RWPE1 (cell line): ENCODE data around the gene RIC3.

ENCODE experiments used
- CTCF ChIA-PET: fragments of 350-600 bp; sonication (Branson Sonifier 250); formaldehyde crosslinking; extraction: SDS; loops from one replicate; lab custom pipeline; 2021; lab: Yijun Ruan, JAX
- POLR2A ChIA-PET: fragments of 400-600 bp; formaldehyde crosslinking; extraction: SDS; loops from one replicate; lab custom pipeline; 2020; ENCODE audit warnings: antibody characterized with exemption; ENCODE audit not compliant: low non-redundant PET; lab: Yijun Ruan, JAX
- DNase-seq: peaks from one replicate; pipeline ENCODE4 v3.0.0; 2012; ENCODE audit warnings: low spot score
- H3K27ac ChIP-seq: fragments of 450-650 bp; 2 replicates; pipeline ENCODE4 v1.5.1; 2017
- TF ChIP-seq, protein P1 (sequence below): fragments of 450-650 bp; conservative IDR thresholded peaks from 2 replicates; pipeline ENCODE4 v1.5.1; 2017; ENCODE audit warnings: low read depth, mild to moderate bottlenecking

Gene RIC3

DNA sequence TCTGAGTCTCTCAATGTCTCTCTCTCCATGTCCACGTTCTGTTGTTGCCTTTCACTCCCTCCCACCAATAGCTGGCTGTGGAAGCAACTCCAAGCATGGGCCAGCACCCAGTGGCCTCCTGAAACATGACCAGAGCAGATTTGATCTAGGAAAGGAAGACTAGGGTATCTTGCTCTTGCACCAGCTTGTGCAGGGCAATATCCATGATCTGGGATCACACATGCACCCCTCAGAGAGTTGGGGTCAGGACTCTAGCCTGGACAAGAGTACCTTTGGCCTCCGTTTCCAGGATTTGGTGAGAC is 34.5 kb upstream of the RIC3 start:
- DNase-seq: no peak
- no peak overlapping the region for H3K27ac ChIP-seq
- ChIA-PET POLR2A (no interaction called here), CTCF (no interaction called here)
- TF ChIP-seq, protein P1, sequence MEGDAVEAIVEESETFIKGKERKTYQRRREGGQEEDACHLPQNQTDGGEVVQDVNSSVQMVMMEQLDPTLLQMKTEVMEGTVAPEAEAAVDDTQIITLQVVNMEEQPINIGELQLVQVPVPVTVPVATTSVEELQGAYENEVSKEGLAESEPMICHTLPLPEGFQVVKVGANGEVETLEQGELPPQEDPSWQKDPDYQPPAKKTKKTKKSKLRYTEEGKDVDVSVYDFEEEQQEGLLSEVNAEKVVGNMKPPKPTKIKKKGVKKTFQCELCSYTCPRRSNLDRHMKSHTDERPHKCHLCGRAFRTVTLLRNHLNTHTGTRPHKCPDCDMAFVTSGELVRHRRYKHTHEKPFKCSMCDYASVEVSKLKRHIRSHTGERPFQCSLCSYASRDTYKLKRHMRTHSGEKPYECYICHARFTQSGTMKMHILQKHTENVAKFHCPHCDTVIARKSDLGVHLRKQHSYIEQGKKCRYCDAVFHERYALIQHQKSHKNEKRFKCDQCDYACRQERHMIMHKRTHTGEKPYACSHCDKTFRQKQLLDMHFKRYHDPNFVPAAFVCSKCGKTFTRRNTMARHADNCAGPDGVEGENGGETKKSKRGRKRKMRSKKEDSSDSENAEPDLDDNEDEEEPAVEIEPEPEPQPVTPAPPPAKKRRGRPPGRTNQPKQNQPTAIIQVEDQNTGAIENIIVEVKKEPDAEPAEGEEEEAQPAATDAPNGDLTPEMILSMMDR: no peak

DNA sequence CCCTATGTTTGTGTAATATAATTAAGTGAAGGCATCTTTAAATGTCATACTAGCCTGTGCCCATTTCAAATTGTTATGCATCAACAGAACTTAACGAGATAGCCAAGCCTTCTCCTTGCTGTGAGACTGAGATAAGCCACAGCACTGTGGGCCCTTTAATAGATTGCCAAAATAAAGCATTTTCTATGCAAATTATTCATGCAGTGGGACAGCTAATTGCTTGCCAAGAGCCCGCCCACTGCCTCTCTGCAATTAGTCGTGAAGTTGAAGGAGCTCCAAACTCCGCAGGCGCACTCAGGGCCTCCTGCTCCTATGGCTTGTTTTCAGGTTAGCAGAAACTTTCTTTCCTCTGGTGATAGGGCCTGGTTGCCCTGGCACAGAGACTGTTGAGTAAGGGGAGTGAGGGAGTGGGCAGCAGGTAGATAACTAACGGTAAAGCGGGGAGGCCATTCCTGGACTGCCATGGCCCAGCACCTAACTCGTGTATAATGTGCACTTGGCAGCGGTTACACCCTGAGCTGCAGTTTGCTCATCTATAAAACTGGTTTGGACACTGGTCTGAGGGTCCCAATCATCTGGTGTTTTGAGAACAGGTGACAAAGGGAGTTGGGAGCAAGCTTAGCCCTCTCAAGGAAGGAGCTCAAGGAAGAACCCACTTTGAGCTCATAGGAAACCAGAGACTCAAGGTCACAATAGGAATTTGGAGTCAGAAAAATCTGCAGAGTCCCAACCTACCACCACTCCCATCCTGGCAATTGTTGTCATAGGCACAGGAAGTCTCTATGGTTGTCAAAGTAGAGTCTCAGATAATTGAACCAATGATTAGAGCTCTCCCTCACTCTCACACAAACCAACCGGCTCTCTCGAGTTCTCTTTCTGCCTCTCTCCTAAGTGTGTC is 33.9 kb upstream of the RIC3 start:
- H3K27ac ChIP-seq: no peak overlapping the region
- ChIA-PET POLR2A (no interaction called here), CTCF (no interaction called here)
- DNase-seq: no peak
- TF ChIP-seq, protein P1: no peak

DNA sequence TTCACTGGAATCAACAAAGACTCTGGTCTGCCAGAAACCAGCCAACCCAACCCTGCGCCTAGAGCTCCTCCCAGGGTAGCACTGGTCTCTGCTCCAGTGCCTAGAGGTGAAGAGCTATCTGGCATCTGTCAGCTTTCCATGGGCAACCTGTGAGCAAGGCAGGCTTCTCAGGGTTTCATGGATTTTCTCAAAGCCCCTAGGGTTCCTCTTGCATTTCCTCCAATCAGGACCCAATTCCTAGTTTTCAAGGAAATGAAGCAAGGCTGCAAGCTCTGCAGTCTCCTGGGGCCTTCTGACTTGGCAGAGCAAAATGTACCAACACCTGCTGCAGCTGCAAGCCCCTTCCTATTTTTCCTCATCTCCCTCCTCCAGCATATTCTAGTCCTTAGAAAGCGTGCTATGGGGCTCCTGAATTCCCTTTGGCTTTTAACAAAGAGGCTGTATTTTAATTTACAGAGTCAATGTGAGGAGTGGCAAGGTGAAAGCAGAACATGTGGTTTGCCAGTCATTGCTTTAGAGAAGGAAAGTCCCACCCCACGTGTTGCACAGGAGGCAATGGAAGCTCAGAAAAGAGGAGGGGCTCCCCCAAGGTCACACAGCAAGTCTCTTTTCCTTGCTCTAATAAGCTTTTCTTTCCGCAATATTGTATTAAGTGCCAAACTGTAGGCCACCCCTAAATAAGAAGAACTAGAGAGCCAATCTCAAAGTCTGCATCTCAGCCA is 33.0 kb upstream of the RIC3 start:
- TF ChIP-seq, protein P1: no peak
- no peak for DNase-seq
- no peak overlapping the region for H3K27ac ChIP-seq
- POLR2A ChIA-PET: no interaction called here
- CTCF ChIA-PET: no interaction called here

DNA sequence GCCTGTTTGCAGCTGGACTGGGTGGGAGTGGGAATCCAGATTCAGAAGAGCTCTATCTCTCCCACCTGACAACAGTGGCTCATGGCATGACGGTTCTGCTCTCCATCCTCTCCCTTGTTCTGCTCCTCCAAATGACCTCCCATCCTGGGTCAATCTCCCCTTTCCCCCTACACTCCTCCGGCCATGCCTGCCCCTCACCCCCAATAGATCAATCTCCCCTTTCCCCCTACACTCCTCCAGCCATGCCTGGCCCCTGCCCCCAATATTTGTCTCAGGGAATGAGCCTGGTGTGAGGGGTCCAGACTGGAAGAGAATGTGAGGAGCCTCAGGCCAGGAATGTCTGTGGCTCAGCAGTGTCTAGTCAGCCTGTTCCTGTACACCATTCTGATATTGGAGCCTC is 30.9 kb upstream of the RIC3 start:
- CTCF ChIA-PET: interaction anchor here (0.6 kb wide), 1 partner anchor 1711 kb away, joined by 3 read pairs; no protein-coding TSS in a partner anchor
- TF ChIP-seq, protein P1: no peak
- no peak overlapping the region for H3K27ac ChIP-seq
- POLR2A ChIA-PET: no interaction called here
- DNase-seq: no peak

DNA sequence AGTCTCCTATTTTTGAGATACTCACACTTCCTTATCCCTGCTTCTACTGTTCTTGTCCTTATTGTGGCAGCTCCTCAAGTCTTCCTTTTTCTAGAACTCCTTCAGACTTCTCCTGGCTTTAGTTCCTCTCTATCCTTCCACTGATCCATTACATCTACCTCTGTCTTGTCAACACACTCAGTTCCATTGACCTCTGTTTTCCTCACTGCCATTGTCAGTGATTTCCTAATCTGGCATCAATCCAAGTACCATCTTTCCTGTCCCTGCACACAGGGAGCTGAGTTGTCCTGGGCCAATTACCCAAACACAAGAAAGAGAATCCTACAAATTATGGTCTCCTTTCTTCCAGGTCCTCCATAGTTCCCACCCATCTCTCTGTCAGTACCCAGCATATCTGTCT is 27.9 kb upstream of the RIC3 start:
- no peak overlapping the region for H3K27ac ChIP-seq
- DNase-seq: no peak
- ChIA-PET POLR2A (no interaction called here), CTCF (interaction anchor here (1.0 to 1.5 kb wide), 2 partner anchors 67 kb away, joined by 3 to 4 read pairs; partner anchors contain the start of gene LMO1)
- TF ChIP-seq, protein P1: no peak

DNA sequence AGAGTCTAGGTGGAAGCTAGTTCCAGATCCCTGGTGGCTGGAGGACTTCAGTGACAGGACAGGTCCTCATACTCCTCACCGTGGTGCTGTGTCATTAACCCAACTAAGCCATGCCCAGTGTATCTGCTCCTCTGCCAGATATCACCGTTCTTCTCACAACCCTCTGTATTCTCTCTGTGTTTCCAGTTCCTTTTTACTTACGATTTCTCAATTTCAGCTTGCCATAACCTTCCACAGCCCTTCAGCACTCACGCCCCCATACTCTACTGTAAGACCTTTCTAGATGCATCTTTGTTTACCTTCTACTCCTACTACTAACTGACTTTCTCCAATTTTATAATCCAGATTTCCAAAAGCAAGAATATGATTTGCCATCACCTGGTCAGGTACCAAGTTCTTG is 26.1 kb upstream of the RIC3 start:
- H3K27ac ChIP-seq: no peak overlapping the region
- no peak for DNase-seq
- ChIA-PET CTCF (interaction anchor here (0.6 to 0.7 kb wide), 2 partner anchors 129 to 278 kb away, joined by 3 to 4 read pairs; no protein-coding TSS in a partner anchor), POLR2A (no interaction called here)
- TF ChIP-seq, protein P1: no peak
